Chondrocyte (in vitro differentiated cells): Measurements from ENCODE around the gene SYCP3. TPM values are rescaled to one million over a fixed set of nuclear protein-coding genes. Genes with fewer than 3 reads are reported as not detected.

Experiments used
- DNase-seq: peaks from one replicate; pipeline ENCODE4 v3.0.0; 2021; ENCODE audit warnings: mixed read lengths, low spot score
- H3K27ac Mint-ChIP-seq: one replicate; pipeline ENCODE4 v1.8.0; 2021; ENCODE audit warnings: mild to moderate bottlenecking, moderate library complexity, mixed read lengths; ENCODE audit not compliant: unreplicated experiment
- H3K27me3 Mint-ChIP-seq: 2 replicates; pipeline ENCODE4 v1.8.0; 2021; ENCODE audit warnings: low read depth, mixed read lengths
- H3K36me3 Mint-ChIP-seq: 2 replicates; pipeline ENCODE4 v1.8.0; 2021; ENCODE audit warnings: low read depth, mixed read lengths
- H3K4me1 Mint-ChIP-seq: 2 replicates; pipeline ENCODE4 v1.8.0; 2021; ENCODE audit warnings: low read depth, mild to moderate bottlenecking, mixed read lengths
- H3K4me3 Mint-ChIP-seq: one replicate; pipeline ENCODE4 v1.8.0; 2021; ENCODE audit warnings: mild to moderate bottlenecking, moderate library complexity, mixed read lengths; ENCODE audit not compliant: unreplicated experiment
- H3K9me3 Mint-ChIP-seq: 2 replicates; pipeline ENCODE4 v1.8.0; 2021; ENCODE audit warnings: low read depth, mixed read lengths
- CTCF ChIP-seq: fragments of 200-600 bp; sonication (generic); IDR thresholded peaks from 2 replicates; pipeline ENCODE4 v1.5.0; 2021; ENCODE audit warnings: antibody characterized with exemption, mild to moderate bottlenecking, moderate library complexity
- total RNA-seq: library from RNA; stranded (reverse); gene quantifications from 3 replicates; pipeline ENCODE4 v1.2.1, GENCODE V29; 2021

SYCP3 gene
- total RNA-seq, 1 donor from 2014 or later: 0.05 TPM

- H3K36me3 Mint-ChIP-seq: peaks cover 15% of the 10 kb centered on the region
- H3K4me1 Mint-ChIP-seq: peaks cover 6% of the 10 kb centered on the region
- no peak overlapping the region for H3K27ac Mint-ChIP-seq
- no peaks in the 10 kb centered on the region for H3K27me3 Mint-ChIP-seq
- DNase-seq: no peak
- no peak overlapping the region for H3K4me3 Mint-ChIP-seq
- no peaks in the 10 kb centered on the region for H3K9me3 Mint-ChIP-seq
- no peak for TF ChIP-seq CTCF
Observed at GRCh38 chr12:101748907-101749306, 9.6 kb upstream of the SYCP3 start.

GRCh38 chr12:101747697-101748096 is 8.4 kb upstream of the SYCP3 start:
- Mint-ChIP-seq H3K4me3 (no peak overlapping the region), H3K9me3 (no peaks in the 10 kb centered on the region), H3K27me3 (no peaks in the 10 kb centered on the region), H3K36me3 (peaks cover 15% of the 10 kb centered on the region), H3K4me1 (peaks cover 18% of the 10 kb centered on the region), H3K27ac (no peak overlapping the region)
- no peak for TF ChIP-seq CTCF
- no peak for DNase-seq

- Mint-ChIP-seq H3K27me3 (no peaks in the 10 kb centered on the region), H3K4me1 (peaks cover 21% of the 10 kb centered on the region), H3K4me3 (no peak overlapping the region), H3K9me3 (no peaks in the 10 kb centered on the region), H3K27ac (no peak overlapping the region), H3K36me3 (peaks cover 15% of the 10 kb centered on the region)
- no peak for DNase-seq
- no peak for TF ChIP-seq CTCF
Observed at GRCh38 chr12:101746661-101747060, 7.4 kb upstream of the SYCP3 start.

- no peak for TF ChIP-seq CTCF
- Mint-ChIP-seq H3K27ac (no peak overlapping the region), H3K4me1 (peaks cover 21% of the 10 kb centered on the region), H3K4me3 (no peak overlapping the region), H3K27me3 (no peaks in the 10 kb centered on the region), H3K36me3 (peaks cover 15% of the 10 kb centered on the region), H3K9me3 (no peaks in the 10 kb centered on the region)
- DNase-seq: no peak
Observed at GRCh38 chr12:101746196-101746595, 6.9 kb upstream of the SYCP3 start.

- no peaks in the 10 kb centered on the region for H3K9me3 Mint-ChIP-seq
- no peaks in the 10 kb centered on the region for H3K27me3 Mint-ChIP-seq
- H3K36me3 Mint-ChIP-seq: peaks cover 18% of the 10 kb centered on the region
- no peak for TF ChIP-seq CTCF
- H3K27ac Mint-ChIP-seq: no peak overlapping the region
- H3K4me1 Mint-ChIP-seq: peaks cover 21% of the 10 kb centered on the region
- DNase-seq: no peak
- H3K4me3 Mint-ChIP-seq: no peak overlapping the region
Observed at GRCh38 chr12:101745481-101745880, 6.2 kb upstream of the SYCP3 start.
